Gastroesophageal sphincter (tissue), 4 donors: ENCODE measurements around the gene IFIH1. TPM values are rescaled to one million over a fixed set of nuclear protein-coding genes. Genes with fewer than 3 reads are reported as not detected.

Experiments
- ATAC-seq: fragments of 150-250 bp; one replicate; pipeline ENCODE4 v1.9.1; 2016; ENCODE audit warnings: mild to moderate bottlenecking, moderate library complexity
- H3K27ac ChIP-seq, 4 donors: fragments of 200-600 bp; sonication (generic) in 3 of 4; 1 replicate in 3 of 4; 2 replicates in 1 of 4; pipeline ENCODE4 v1.5.1; 2016 to 2019
- H3K27me3 ChIP-seq: fragments of 200-600 bp; sonication (generic); one replicate; pipeline ENCODE4 v1.5.1; 2019
- H3K36me3 ChIP-seq, 2 donors: fragments of 200-600 bp; sonication (generic); one replicate each; pipeline ENCODE4 v1.5.1; 2019; ENCODE audit warnings: control low read depth in 1 of 2
- H3K4me1 ChIP-seq, 3 donors: fragments of 200-600 bp; sonication (generic); 1 replicate in 2 of 3; 2 replicates in 1 of 3; pipeline ENCODE4 v1.5.1; 2016 to 2019; ENCODE audit warnings: control low read depth in 2 of 3
- H3K4me3 ChIP-seq, 2 donors: fragments of 200-600 bp; sonication (generic); one replicate each; pipeline ENCODE4 v1.5.1; 2019; ENCODE audit warnings: mild to moderate bottlenecking in 1 of 2, moderate library complexity in 1 of 2
- H3K9me3 ChIP-seq, 3 donors: fragments of 200-600 bp; sonication (generic); one replicate each; pipeline ENCODE4 v1.5.1; 2017 to 2019; ENCODE audit warnings: control low read depth in 2 of 3
- CTCF ChIP-seq, 4 experiments: fragments of 200-600 bp in 2 of 4; fragments of 450-650 bp in 2 of 4; sonication (generic) in 1 of 4; IDR thresholded peaks; one replicate each; pipeline ENCODE4 v1.5.1; 2017 to 2019; ENCODE audit warnings: antibody characterized with exemption in 4 of 4, mild to moderate bottlenecking in 2 of 4, moderate library complexity in 2 of 4
- EP300 ChIP-seq: sonication (generic); formaldehyde crosslinking; IDR thresholded peaks from one replicate; pipeline ENCODE4 v1.6.1; 2017; ENCODE audit warnings: antibody characterized with exemption, mild to moderate bottlenecking
- POLR2A ChIP-seq, 2 donors: fragments of 450-650 bp; IDR thresholded peaks; one replicate each; pipeline ENCODE4 v1.6.1; 2017; ENCODE audit warnings: antibody characterized with exemption in 2 of 2, mild to moderate bottlenecking in 2 of 2, moderate library complexity in 1 of 2
- POLR2AphosphoS5 ChIP-seq: sonication (generic); formaldehyde crosslinking; IDR thresholded peaks from one replicate; pipeline ENCODE4 v1.6.1; 2017; ENCODE audit warnings: antibody characterized with exemption
- WGBS, 2 donors: methylation state at CpG; one replicate each; pipeline ENCODE4 v1.1.5; 2018; ENCODE audit warnings: low coverage in 1 of 2; 5-methylcytosine and 5-hydroxymethylcytosine counted together
- total RNA-seq, 4 donors: library from RNA; depleted of rRNA; stranded (reverse); fragments of >200 nt; gene quantifications; one replicate each; pipeline ENCODE4 v1.1.0, GENCODE V29; 2016

IFIH1 gene
- total RNA-seq, 4 donors from 2014 or later, result 7.1 to 24.1 (median 16.1) TPM

- H3K9me3 ChIP-seq, result no peaks in the 10 kb centered on the region
- H3K4me3 ChIP-seq, result no peak overlapping the region
- H3K36me3 ChIP-seq, result no peaks in the 10 kb centered on the region
- no peak overlapping the region for H3K27ac ChIP-seq
- peaks cover 0 to 13% (median 0%) of the 10 kb centered on the region in 3 donors for H3K4me1 ChIP-seq
- H3K27me3 ChIP-seq, result no peaks in the 10 kb centered on the region
- ATAC-seq, result no peak
- no peak for TF ChIP-seq EP300
- TF ChIP-seq POLR2A (IDR thresholded peaks at IDR 0.05), result no peak
- TF ChIP-seq POLR2AphosphoS5, result no peak
- TF ChIP-seq CTCF (IDR thresholded peaks at IDR 0.05), result no peak
Observed at GRCh38 chr2:162226836-162227235, 91.6 kb downstream of the IFIH1 start.

GRCh38 chr2:162221064-162221463 lies 97.4 kb downstream of the IFIH1 start:
- TF ChIP-seq EP300, result no peak
- no peak for TF ChIP-seq POLR2A (IDR thresholded peaks at IDR 0.05)
- peak; percentile 31 to 76 (median 64) for TF ChIP-seq CTCF (IDR thresholded peaks at IDR 0.05)
- Histone ChIP-seq H3K36me3 (no peaks in the 10 kb centered on the region), H3K27me3 (no peaks in the 10 kb centered on the region), H3K9me3 (no peaks in the 10 kb centered on the region), H3K27ac (no peak overlapping the region), H3K4me3 (no peak overlapping the region), H3K4me1 (peaks cover 0 to 36% (median 0%) of the 10 kb centered on the region in 3 donors)
- 74% methylated on average over 10 of the region's 11 CpGs; no CpG with 5 or more reads in 1 of the 2 donors for WGBS, 2 donors
- ATAC-seq, result peak; percentile 65

GRCh38 chr2:162220368-162220767 lies 98.1 kb downstream of the IFIH1 start:
- Histone ChIP-seq H3K27ac (peak overlapping the region in 2 of 4 donors; percentile 42 to 50), H3K4me1 (peaks cover 0 to 36% (median 0%) of the 10 kb centered on the region in 3 donors), H3K27me3 (no peaks in the 10 kb centered on the region), H3K36me3 (no peaks in the 10 kb centered on the region), H3K9me3 (no peaks in the 10 kb centered on the region), H3K4me3 (no peak overlapping the region)
- WGBS, 2 donors, result 22 to 25% methylated on average over 1 of the region's 1 CpG
- TF ChIP-seq EP300 (no peak), POLR2A (IDR thresholded peaks at IDR 0.05) (no peak)
- no peak for ATAC-seq

- H3K27ac ChIP-seq, result peak overlapping the region in 3 of 4 donors; percentile 42 to 50 (median 50)
- no peak overlapping the region for H3K4me3 ChIP-seq
- no peaks in the 10 kb centered on the region for H3K27me3 ChIP-seq
- no peaks in the 10 kb centered on the region for H3K9me3 ChIP-seq
- 35 to 59% methylated on average over 4 of the region's 4 CpGs for WGBS, 2 donors
- no peak for ATAC-seq
- H3K4me1 ChIP-seq, result peaks cover 0 to 36% (median 0%) of the 10 kb centered on the region in 3 donors
- no peaks in the 10 kb centered on the region for H3K36me3 ChIP-seq
- TF ChIP-seq CTCF (IDR thresholded peaks at IDR 0.05), result no peak
- no peak for TF ChIP-seq POLR2AphosphoS5
- no peak for TF ChIP-seq POLR2A (IDR thresholded peaks at IDR 0.05)
- TF ChIP-seq EP300, result no peak
Observed at GRCh38 chr2:162219426-162219825, 99.1 kb downstream of the IFIH1 start.

- H3K36me3 ChIP-seq, result no peaks in the 10 kb centered on the region
- WGBS, 2 donors, result 91 to 94% methylated on average over 1 of the region's 1 CpG
- no peaks in the 10 kb centered on the region for H3K27me3 ChIP-seq
- TF ChIP-seq POLR2A (IDR thresholded peaks at IDR 0.05) (no peak), CTCF (IDR thresholded peaks at IDR 0.05) (no peak), POLR2AphosphoS5 (no peak), EP300 (no peak)
- no peak overlapping the region for H3K4me3 ChIP-seq
- no peak overlapping the region for H3K27ac ChIP-seq
- peaks cover 0 to 36% (median 0%) of the 10 kb centered on the region in 3 donors for H3K4me1 ChIP-seq
- peak; percentile 31 for ATAC-seq
- H3K9me3 ChIP-seq, result no peaks in the 10 kb centered on the region
Observed at GRCh38 chr2:162217598-162217997, 100.9 kb downstream of the IFIH1 start.

Other genes with a start within 250 kb of the IFIH1 start
- 1 to 10 TPM; 1.6 to 6.7 (median 3.2) TPM for gene DPP4, start 244.5 kb downstream of the IFIH1 start, total RNA-seq
- not detected for gene GCG, start 166.4 kb downstream of the IFIH1 start, total RNA-seq
- gene FAP, start 75.2 kb downstream of the IFIH1 start, total RNA-seq, result 10 to 100 TPM in 2 of 4 donors, 1 to 10 TPM in 2; 4.6 to 14.0 (median 11.1) TPM
- gene GCA, start 25.4 kb upstream of the IFIH1 start, total RNA-seq, result 10 to 100 TPM in 3 of 4 donors, 1 to 10 TPM in 1; 4.9 to 30.5 (median 22.6) TPM